Fibroblast of gingiva (primary cell): ENCODE measurements around the gene FIZ1.

ENCODE experiments used
- DNase-seq: peaks from one replicate; pipeline ENCODE4 v3.0.0-alpha.2; 2011; ENCODE audit warnings: low read depth

The FIZ1 gene

DNA sequence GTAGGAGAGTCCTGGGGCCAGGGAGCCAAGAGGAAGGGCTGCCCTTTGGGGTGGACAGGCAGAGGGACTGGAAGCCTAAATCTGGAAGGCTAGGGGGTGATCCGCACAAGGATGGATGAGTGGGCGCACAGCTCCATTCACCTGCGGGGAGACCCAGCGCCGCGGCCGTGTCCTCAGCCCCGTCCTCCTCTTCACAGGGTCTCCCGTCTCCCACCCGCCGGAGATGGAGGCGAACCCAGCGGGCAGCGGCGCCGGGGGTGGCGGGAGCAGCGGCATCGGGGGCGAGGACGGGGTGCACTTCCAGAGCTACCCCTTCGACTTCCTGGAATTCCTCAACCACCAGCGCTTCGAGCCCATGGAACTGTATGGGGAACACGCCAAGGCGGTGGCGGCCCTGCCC is 14.1 kb upstream of the FIZ1 start:
- no peak for DNase-seq

DNA sequence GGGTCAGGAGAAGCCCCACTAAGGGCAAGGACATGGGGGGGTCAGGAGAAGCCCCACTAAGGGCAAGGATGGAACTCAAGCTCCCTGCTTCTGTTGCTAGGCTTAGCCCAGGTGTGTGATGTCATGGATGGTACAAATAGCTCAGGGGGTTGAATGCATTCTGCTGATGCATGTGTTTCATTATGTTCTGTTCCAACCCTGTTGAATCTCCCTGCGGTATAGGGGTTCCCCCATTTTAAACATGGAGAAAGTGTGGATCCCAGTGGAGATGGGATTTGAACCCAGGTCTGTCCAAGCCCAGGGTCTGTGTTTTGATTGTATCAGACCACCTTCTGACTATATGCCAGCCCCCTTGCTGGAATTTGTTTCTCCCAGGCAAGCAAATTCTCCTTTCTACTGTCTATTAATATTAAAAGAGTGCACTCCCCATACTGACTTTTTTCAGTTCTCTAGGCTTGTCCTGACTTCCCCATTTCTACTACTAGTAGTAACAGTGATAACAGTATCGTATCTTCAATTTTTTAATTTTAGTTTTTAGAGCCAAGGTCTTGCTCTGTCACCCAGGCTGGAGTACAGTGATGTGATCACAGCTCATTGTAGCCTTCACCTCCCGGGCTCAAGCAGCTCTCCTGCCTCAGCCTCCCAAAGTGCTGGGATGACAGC is 12.8 kb upstream of the FIZ1 start:
- DNase-seq, result no peak

DNA sequence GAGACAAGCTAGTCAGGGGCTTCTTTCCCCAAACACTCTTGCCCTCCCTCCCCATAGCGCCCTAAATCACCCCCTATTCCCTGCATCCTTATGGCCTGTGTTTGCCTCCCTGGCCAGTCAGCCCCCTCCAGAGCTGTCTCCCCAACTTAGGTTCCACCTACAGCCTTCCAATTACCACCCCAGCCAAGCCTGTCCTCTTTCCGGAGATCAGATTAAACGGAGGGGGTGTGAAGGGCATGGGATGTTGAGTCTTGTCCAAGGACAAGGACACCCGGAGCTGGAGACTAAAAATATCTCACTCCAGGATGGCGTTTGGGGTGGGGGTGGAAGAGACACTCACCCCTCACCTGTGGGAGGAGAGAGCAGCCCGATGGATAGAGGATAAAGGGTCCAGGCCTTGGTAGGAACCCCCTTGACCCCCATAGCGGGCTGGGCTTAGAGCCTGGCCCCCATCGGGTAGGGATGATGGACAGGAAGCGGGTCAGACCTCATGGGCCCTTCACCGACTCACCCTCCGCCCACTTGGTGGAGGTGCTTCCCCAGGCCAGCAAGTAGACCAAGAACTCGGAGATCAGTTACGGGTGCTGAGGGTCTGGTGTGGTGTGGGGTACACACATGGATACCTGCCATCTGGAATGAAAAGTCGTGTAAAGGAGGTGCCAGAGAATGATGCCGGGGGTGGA is 12.1 kb upstream of the FIZ1 start:
- no peak for DNase-seq

DNA sequence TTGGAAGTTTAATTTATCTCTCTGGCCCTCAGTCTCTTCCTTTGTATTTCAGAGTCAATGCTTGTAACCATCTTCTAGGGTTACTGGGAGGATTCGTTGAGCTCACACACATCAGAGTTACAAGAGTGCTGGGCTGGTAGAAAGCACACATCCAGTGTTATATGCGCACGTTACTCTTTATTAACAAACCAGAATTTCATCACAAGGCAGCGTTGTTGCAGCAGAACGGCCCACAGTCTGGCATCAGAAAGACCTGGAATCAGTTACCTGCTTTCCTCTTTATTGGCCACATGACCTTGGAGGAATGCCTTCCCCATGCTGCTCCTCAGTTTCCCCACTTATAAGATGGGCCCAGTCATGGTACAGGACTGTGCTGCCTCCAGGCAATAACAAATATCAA is 10.0 kb upstream of the FIZ1 start:
- DNase-seq, result no peak

DNA sequence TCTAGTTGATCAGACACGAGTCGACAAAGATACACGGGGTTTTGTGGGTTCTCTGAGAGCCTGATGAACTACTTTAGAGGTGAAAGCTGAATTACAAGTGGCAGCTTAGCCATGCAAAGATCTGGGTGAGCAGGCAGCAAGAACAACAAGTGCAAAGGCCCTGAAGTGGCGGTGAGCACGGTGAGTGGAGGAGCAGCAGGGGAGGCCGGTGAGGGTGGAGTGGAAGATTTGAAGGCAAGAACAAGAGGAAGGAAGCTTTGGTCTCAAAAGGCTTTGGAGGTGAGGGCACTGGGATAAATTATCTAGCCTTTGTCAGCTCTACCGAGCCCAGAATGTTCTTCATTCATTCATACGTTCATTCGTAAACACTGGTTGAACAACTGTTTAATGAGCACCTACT is 7.5 kb upstream of the FIZ1 start:
- DNase-seq, result no peak

DNA sequence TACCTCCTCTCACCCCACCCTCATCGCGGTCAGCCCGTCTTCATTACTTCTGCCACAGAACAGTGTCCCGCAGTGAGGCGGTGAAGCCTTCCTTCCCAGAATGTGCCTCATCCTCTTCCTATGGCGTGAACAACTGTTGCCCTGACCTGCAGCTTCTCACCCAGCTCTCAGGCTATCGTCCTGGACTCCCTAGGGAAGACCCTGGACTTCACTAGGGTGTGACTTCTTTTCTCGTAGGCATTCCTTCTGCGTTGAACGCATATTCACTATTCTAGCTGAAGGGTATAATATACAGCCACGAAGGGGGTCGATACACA is 7.1 kb upstream of the FIZ1 start:
- DNase-seq, result no peak

DNA sequence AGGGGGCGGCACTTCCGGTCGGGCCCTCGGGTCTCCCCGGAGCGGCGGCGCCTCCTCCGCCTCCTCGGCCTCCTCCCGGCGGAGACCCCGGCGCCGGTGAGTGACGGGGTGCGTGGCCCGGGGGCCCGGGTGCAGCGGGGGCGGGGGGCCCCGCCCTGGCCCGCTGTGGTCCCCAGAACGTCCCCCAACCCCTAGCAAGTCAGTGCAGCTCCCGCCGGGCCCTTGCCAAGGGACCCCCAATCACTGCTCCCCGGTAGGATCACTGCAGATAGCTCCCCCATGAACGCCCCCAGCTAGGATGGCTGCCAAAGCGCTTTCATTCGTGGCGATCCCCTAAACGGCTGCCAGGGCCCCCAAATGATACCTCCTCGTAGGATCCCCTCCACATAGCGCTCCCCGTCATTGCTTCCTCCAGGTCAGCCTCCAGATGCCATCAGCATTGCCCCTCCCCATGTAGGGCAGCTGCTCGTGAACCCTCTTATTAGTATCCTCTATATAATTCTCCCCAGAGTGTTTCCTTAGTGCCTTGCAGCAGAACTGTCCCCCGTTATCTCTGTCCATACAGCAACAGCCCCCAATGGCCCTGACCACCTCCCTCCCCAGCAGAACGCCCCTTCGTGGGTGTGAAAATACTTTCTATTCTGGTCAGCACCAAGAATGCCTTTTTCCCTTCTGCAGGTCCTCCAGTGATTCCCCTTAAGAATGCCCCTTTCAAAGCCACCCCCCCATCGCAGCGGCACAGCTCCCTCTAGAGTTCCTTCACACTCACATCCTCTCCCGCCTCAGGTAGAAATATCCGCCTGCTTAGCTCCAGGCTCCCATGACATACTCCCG is 6.5 kb upstream of the FIZ1 start, which contains the start of gene ZNF865:
TSS of gene ZNF865 (plus strand) at position 11 of the 834 bp plus-strand sequence. CDS start 7,972 bp downstream, outside the sequence.
- DNase-seq, result peak; percentile 77

DNA sequence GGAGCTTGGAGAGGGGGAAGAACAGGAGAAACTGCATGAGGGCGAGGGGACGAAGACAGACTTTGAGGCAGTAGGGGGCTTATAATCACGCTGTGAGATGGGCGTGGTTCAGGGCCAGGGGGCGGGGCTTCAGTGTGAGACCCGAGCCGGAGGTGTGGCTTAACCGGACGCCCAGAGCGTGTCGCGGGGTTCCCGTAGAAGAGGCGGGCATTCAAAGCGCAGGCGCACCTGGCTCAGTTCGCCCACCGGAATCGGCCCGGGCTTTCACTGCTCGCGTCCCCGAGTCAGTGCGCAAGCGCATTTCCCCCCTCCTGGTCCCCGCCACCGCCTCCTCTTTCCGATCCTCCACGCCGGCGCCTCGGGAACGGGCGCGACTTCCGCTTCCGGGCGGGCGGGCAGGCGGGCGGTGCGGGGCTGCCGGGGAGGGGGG is 5.9 kb upstream of the FIZ1 start:
- peak; percentile 94 for DNase-seq

DNA sequence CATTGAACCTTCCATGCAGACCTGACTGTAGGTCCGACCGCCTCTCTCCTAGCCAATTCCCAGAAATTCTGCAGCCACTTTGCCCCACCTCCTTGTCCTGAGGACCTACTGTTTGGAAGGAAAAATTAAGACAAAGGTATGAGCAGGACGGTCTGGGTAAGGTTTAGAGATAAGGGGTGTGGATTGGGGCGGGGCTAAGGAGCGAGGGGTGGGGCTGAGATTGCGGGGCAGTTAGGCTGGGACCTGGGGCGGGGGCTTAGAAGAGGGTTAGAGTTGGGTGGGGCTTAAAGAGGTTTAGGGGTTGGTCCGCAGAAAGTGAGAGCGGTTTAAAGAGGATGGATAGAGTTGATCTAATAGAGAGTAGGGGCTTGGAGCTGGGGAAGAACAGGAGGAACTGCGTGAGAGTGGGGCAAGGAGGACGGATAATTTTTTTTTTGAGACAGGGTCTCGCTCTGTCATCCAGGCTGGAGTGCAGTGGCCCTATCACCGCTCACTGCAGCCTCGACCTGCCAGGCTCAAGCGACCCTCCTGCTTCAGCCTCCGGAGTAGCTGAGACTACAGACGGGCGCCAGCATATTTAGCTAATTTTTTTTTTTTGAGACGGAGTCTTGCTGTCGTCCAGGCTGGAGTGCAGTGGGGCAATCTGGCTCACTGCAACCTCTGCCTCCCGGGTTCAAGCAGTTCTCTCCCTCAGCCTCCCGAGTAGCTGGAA is 4.4 kb upstream of the FIZ1 start:
- no peak for DNase-seq

DNA sequence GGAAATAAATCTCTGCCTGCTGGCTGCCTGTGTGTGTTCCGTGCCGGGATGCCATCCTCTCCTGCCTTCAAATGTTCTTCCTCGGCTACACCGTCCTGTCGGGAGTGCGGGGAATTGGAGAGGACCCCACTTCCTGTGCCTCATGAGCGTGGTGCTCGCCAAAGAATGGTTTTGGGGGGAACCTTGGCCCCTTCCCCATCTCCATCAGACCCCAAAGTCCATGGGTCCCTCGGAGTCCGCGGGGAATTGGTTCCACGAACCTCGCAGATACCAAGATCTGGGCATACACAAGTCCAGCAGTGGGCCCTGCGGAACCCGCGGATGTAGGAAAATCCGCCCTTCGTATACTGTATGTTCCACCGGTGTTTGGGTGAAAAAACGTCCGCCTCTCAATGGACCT is 3.8 kb upstream of the FIZ1 start:
- no peak for DNase-seq

DNA sequence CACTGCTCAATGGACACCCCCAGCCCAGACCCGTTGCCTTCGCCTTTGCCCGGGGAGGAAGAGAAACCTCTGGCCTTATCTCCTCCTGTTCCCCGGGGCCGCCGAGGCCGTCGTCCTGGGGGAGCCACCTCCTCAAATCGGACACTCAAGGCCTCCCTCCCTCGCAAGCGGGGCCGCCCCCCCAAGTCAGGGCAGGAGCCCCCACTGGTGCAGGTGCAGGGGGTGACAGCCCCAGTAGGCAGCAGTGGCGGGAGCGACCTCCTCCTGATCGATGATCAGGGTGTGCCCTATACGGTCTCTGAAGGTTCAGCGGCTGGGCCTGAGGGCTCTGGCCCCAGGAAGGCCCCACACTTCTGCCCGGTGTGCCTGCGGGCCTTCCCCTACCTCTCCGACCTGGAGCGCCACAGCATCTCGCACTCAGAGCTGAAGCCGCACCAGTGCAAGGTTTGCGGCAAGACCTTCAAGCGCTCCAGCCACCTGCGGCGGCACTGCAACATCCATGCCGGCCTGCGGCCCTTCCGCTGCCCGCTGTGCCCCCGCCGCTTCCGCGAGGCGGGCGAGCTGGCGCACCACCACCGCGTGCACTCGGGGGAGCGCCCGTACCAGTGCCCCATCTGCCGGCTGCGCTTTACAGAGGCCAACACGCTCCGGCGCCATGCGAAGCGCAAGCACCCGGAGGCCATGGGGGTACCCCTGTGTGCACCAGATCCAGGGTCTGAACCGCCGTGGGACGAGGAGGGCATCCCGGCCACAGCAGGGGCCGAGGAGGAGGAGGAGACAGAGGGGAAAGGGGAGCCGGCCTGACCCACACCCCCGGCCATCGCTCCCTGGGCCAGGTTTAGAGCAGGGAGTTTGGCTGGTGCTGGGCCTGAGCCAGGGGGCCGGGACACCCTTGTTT is 3.0 kb upstream of the FIZ1 start:
- DNase-seq, result no peak

DNA sequence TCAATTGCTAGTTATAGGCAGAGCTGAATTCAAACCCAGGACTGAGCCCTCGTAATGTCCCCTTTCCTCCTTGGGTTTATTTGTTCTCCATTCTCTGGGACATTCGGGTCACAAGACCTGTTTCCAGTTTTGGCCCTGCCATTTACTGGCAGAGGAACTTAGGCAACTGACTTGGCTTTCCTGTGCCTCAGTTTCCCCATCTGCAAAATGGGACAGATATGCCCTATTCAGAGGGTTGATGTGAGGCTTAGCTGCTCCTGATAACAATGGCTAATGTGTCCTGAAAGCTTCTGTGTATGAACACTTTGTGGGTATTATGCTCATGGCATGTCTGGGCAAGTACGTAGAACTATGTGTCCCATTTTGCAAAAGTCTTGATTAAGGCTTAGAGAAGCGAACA is 1.8 kb upstream of the FIZ1 start:
- no peak for DNase-seq

DNA sequence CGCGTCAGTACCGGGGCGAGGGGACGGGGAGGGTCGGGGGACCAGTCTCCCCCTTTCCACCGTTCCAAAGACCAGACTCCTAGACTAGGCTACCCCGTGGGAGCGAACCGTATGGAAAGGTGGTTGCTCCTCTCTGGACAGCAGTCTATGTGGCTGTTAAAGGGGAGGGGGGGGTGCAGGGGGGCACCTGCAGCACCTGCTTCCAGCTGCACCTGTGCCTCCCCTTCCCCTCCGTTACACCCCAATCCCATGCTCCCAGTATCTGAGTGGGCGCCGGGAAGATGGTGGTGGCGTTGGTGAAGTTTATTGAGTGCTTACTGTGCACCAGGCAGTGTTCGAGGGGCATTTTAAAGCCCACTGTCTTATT is 1.3 kb upstream of the FIZ1 start:
- no peak for DNase-seq

DNA sequence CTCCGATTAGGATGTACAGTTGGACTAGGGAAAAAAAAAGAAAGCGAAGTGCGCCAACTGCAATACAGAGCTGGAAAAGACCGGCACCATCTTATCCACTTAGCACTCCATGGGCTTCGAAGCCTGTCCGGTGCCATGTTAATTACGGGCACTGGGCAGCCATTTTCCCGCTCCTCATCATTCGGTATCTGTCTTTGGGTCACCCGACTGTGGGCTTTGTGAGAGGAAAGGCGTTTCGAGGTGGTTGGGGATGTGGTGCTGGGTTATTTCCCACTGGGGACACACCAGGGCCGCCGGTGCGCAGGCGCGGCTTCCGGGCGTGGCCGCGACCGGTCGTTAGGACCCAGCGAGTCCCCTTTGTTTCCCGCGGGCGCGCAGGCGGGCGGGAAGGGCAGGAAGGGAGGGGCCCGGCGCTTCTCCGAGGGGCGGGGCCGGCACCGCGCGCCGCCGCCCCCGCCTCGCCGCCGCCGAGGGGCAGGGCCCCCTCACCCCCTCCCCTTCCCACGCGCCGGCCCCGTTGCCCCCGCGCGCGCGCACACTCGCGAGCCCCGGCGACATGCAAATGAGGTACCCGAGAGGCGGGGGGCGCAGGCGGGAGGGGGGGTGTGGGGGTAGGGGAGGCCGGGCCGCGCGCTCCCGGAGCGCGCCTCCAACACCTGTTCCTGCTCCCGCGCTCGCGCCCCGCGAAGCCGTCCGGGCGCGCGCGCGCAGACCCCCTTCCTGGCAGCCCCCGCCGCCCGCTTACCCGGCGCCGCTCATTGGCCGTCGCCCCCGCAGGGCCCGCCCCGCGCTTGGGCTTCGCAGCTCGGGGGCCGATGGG is 735 bp upstream of the FIZ1 start, which contains the start of gene ZNF524:
TSS of gene ZNF524 (plus strand) at position 447 of the 820 bp plus-strand sequence. CDS start 1,825 bp downstream, outside the sequence.
- peak; percentile 82 for DNase-seq

DNA sequence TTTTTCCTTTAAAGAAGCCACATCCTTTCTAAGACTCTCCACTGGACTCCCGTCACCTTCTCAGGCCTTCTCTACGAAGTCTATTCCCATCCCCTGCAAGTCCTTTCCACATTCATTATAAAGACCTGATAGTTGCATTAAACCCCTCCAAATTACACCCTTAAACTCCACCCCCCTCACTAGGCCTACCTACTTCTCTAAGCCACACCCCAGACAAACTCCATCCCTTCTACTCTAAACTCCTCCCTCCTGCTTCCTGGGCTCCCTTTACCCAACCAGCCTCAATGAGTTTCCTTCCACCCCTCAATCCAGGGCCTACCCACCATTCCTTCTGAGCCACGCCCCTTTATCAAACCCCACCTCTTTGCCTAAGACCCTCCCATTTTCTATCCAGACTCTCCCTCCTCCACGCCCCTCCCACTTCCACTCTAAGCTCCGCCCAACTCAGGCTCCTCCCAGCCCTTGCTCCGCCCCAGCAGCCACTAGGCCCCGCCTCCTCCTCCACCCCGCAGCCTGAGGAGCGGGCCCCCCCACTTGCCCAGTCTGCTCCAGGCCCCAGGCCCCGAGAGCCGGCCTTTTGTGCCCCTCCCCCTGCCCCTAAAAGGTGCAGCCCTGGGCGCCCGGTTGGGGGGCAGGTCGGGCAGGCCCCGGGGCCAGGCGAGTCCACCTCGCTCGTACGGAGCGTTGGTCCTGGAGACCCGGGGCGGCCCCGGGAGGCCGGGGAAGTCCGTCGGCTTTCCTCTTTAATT is 424 bp downstream of the FIZ1 start:
- DNase-seq, result peak; percentile 93

DNA sequence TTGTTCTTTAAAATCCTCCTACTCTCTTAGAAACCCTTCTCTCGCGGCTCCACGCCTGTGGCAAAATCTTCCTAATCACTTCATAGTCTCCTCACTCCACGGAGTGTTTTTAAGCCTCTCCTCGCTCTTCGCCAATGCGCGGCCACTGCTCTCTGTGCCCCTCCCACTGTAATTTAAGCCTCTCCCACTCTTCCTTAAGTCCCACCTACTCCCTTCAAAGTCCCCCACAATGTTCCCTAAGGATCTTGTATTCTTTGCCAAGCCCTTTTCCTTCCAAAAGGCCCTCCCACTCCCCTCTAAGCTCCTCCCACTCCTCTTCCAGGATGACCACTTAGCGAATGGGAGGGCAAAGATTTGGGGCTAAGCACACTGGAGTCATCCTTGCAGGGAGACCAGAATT is 1.3 kb downstream of the FIZ1 start:
- no peak for DNase-seq

DNA sequence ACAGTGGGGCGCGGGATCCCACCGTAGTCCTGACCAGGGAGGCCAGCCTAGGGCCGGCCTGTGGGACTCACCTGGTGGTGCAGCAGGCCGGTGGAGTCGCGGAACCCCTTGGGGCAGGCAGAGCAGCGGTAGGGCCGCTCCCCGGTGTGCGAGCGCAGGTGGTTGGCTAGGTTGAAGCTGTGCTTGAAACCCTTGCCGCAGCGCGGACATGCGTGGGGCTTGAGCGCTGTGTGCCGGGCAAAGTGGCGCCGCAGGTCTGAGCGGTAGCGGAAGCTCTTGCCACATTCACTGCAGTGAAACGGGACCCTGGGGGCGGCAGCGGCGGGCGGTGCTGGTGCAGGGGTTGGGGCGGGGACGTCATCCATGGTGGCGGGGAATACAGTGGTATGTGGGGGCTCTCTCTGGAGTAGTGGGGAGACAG is 1.8 kb downstream of the FIZ1 start:
- DNase-seq, result no peak

DNA sequence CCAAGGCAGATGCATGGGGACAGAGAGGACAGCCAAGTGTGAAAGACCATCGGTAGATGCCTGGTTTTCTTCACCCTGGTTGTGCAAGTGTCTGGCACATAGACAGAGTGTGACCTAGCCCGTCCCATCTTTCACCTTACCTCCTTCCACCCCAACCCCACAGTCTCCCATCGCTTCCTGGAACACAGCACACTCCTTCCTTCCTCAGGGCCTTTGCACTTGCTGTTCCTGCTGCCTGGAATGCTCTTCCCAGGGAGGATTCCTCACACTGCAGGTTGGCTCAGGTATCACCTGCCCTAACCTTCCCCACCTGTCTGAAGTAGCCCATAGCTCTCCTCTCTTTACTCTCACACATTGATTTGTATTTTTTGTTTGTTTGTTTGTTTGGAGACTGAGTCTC is 3.0 kb downstream of the FIZ1 start:
- DNase-seq, result no peak

DNA sequence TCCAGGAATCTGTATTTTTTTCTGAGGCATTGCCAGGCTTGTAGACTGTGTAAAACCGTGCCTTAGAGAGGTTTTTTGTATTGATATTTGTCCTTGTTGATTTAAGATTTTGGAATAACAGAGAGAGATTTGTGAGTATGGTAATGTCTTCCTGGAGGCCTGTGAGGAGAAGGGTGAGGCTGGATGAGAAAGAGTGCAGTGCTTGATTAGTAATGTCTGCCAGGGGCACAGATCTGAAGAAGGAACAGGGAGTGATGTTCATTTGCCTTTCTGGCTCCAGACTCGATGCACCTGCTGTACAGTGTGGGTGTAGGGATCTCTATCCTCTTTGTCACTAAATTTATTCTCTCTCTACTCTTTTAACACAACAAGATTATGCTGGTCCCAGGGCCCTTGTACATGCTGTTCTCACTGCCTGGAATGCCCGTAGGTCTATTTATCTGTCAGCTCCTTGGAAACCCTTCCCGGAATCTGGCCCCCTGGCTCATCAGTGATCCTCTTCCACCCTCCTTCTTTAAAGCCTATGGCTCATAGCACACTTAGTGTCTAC is 4.2 kb downstream of the FIZ1 start:
- no peak for DNase-seq
